ENCODE measurements around the gene SPHK2. TPM values are rescaled to one million over a fixed set of nuclear protein-coding genes. Genes with fewer than 3 reads are reported as not detected.
"Not testable (repeated sequence)": the region's sequence is repeated elsewhere in the genome, so short reads cannot be mapped to it uniquely, and the experiment has no call there.

The SPHK2 gene
- total and polyA plus RNA-seq, 2 donors = 4.9 to 22.0 TPM

GRCh38 chr19:48644355-48644754, 25.0 kb downstream of the SPHK2 start:
- WGBS = 70% methylated on average over 4 of the region's 4 CpGs
- H3K4me3 ChIP-seq (ENCODE audit: low read depth, low read length) = no peak overlapping the region
- no peaks in the 10 kb centered on the region for H3K4me1 ChIP-seq (ENCODE audit: insufficient read depth)
- H3K27ac ChIP-seq (ENCODE audit: low read depth) = no peak overlapping the region
- no peaks in the 10 kb centered on the region for H3K36me3 ChIP-seq (ENCODE audit: insufficient read depth)
- no peak for DNase-seq (ENCODE audit: extremely low spot score)

DNA sequence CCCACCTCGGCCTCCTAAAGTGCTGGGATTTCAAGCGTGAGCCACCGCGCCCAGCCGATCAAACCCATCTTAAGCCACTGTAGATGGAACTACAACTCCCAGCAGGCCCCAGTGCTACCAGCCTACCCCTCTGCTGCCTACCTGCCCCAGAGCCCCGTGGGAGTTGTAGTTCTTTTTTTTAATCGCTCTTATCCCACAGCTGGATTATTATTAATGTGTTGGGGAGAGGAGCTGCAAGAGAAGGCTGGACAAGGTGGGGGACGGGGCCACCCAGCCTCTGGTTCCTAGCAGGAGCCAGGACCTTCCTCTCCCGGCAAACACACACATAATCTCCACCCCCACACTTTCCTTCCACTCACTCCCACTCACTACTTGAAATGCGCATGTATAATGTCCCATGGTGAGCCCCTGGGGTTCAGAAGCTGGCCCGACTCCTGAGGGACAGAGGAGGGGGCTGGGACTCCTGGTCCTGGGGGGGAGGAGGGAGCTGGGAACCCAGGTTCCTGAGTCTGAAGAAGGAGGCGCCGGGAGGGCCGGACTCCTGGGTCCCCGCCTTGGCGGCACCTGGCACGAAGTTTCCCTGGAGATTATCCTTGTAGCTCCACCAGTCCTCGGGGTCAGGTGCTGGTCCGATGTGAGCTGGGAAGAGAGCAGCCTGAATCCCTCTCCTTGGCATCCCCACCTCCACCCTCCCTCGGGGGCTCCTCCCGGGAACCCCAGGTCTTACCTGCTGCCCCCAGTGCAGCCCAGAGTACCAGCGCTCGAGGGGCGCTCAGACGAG, 25.7 kb downstream of the SPHK2 start:
- Histone ChIP-seq H3K4me3 (ENCODE audit: low read depth, low read length) (peak overlapping the region; percentile 33), H3K4me1 (ENCODE audit: insufficient read depth) (no peaks in the 10 kb centered on the region), H3K36me3 (ENCODE audit: insufficient read depth) (no peaks in the 10 kb centered on the region), H3K27ac (ENCODE audit: low read depth) (peak overlapping the region; percentile 64)
- DNase-seq (ENCODE audit: extremely low spot score) = no peak
- 4% methylated on average over 25 of the region's 25 CpGs for WGBS

- Histone ChIP-seq H3K4me3 (ENCODE audit: low read depth, low read length) (peak overlapping the region; percentile 33), H3K4me1 (ENCODE audit: insufficient read depth) (no peaks in the 10 kb centered on the region), H3K36me3 (ENCODE audit: insufficient read depth) (no peaks in the 10 kb centered on the region), H3K27ac (ENCODE audit: low read depth) (peak overlapping the region; percentile 64)
- no peak for DNase-seq (ENCODE audit: extremely low spot score)
- 2% methylated on average over 6 of the region's 6 CpGs for WGBS
These were observed 26.3 kb downstream of the SPHK2 start for GRCh38 chr19:48645620-48646000.

GRCh38 chr19:48646001-48646721, 26.9 kb downstream of the SPHK2 start, which contains the start of gene CA11:
CA11 (minus strand) TSS chr19:48646187; CDS start chr19:48645632, 555 bp downstream.
- DNase-seq (ENCODE audit: extremely low spot score) = no peak
- Histone ChIP-seq H3K4me1 (ENCODE audit: insufficient read depth) (no peaks in the 10 kb centered on the region), H3K36me3 (ENCODE audit: insufficient read depth) (no peaks in the 10 kb centered on the region), H3K4me3 (ENCODE audit: low read depth, low read length) (peak within 1 kb of the TSS; percentile 33), H3K27ac (ENCODE audit: low read depth) (peak within 1 kb of the TSS; percentile 64)
- under 1% methylated on average over 33 of the region's 33 CpGs for WGBS

GRCh38 chr19:48646722-48647216, 27.5 kb downstream of the SPHK2 start:
- no peak for DNase-seq (ENCODE audit: extremely low spot score)
- Histone ChIP-seq H3K4me1 (ENCODE audit: insufficient read depth) (no peaks in the 10 kb centered on the region), H3K4me3 (ENCODE audit: low read depth, low read length) (peak overlapping the region; percentile 33), H3K36me3 (ENCODE audit: insufficient read depth) (no peaks in the 10 kb centered on the region), H3K27ac (ENCODE audit: low read depth) (no peak overlapping the region)
- WGBS = 11% methylated on average over 8 of the region's 10 CpGs

DNA sequence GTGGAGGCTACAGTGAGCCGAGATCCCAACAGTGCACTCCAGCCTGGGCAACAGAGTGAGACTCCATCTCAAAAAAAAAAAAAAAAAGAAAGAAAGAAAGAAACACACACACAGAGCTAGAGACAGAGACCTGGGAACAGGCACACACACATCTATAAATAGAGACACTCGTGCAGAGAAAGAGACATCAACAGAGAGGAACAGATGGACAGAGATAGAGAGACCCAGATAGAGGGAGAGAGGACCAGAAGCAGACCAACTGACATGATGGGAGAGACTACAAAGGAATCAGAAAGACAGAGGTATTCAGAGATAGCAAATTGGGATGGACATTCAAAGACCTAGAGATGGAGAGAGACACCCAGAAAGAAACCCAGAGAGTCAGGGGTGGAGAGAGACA, 28.8 kb downstream of the SPHK2 start:
- Histone ChIP-seq H3K4me1 (ENCODE audit: insufficient read depth) (no peaks in the 10 kb centered on the region), H3K4me3 (ENCODE audit: low read depth, low read length) (no peak overlapping the region), H3K27ac (ENCODE audit: low read depth) (no peak overlapping the region), H3K36me3 (ENCODE audit: insufficient read depth) (no peaks in the 10 kb centered on the region)
- WGBS = 73% methylated on average over 2 of the region's 2 CpGs
- no peak for DNase-seq (ENCODE audit: extremely low spot score)

DNA sequence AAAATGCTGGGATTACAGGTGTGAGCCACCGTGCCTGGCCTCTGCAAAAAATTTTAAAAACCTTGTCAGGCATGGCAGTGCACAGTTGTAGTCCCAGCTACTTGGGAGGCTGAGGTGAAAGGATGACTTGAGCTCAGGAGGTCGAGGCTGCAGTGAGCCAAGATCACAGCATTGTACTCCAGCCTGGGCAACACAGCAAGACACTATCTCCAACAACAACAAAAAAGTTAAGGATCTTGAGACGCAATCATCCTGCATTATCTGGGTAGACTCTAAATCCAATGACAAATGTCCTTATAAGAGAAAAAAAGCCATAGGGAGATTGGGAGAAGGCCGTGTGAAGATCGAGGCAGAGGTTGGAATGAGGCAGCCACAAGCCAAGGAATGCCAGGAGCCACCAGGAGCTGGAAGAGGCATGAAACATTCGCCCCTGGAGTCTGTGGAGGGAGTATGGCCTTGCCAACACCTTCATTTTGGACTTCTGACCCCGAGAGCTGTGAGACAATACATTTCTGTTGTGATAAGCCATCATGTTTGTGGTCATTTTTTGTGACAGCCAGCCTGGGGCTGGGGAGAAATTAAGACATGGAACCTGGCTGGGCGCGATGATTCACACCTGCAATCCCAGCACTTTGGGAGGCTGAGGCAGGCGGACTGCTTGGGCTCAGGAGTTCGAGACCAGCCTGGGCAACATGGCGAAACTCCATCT, 31.8 kb downstream of the SPHK2 start:
- 91% methylated on average over 12 of the region's 12 CpGs for WGBS
- Histone ChIP-seq H3K36me3 (ENCODE audit: insufficient read depth) (no peaks in the 10 kb centered on the region), H3K4me3 (ENCODE audit: low read depth, low read length) (no peak overlapping the region), H3K4me1 (ENCODE audit: insufficient read depth) (no peaks in the 10 kb centered on the region), H3K27ac (ENCODE audit: low read depth) (no peak overlapping the region)
- no peak for DNase-seq (ENCODE audit: extremely low spot score)

DNA sequence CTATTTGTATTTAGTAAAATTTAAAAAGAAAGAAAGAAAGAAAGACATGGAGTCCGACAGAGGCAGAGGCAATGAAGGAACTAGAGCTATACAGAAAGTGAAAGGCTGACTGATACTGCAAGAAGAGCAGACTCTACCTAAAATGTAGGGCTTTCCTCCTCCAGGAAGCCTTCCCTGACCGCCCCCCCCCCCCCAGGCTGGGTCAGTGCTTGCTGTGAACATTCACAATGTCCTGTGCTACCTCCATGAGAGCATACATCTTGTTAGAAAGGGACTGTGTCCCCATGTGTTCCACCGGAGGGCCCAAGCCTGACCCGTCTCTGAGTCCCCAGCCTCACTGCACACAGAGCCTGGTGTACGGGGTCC, 32.4 kb downstream of the SPHK2 start:
- Histone ChIP-seq H3K36me3 (ENCODE audit: insufficient read depth) (no peaks in the 10 kb centered on the region), H3K4me3 (ENCODE audit: low read depth, low read length) (no peak overlapping the region), H3K4me1 (ENCODE audit: insufficient read depth) (no peaks in the 10 kb centered on the region), H3K27ac (ENCODE audit: low read depth) (no peak overlapping the region)
- WGBS = 80% methylated on average over 5 of the region's 5 CpGs
- no peak for DNase-seq (ENCODE audit: extremely low spot score)

DNA sequence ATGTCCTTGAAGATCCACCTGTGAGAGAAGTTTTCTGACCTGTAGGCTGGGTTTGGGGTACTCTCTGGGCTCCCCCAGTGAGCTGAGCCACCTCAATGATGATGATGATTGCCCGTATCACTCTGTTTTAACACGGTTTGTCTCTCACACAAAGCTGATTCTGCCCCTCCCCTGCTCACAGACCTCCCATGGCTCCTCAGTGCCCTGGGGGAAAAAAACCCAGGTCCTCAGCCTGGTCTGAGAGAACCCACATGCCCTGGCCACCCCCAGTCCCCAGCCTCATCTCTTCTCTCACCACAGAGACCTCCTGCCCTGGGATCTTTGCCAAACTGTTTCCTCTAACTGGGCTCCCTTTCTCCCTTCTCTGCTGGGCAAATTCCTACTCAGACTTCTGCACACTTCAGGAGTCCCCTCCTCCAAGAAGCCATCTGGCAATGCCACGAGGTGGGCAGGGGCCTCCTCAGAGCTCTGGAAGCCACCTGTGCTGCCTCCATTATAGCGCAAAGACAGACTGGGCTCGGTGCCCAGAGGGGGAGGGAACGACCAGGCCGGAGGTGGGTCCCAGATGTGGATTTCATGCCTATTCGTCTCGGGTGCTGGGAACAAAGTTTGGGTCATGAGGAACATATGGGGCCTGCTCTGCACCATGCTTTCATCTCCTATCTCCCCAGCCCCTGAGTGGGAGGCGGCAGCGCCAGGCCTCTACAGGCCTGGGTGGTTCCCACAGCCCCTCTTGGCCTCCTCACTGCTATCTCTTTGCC, 35.2 kb downstream of the SPHK2 start:
- no peak for DNase-seq (ENCODE audit: extremely low spot score)
- 37% methylated on average over 11 of the region's 11 CpGs for WGBS
- H3K4me1 ChIP-seq (ENCODE audit: insufficient read depth) = no peaks in the 10 kb centered on the region

GRCh38 chr19:48656840-48657474, 37.7 kb downstream of the SPHK2 start:
- DNase-seq (ENCODE audit: extremely low spot score) = no peak
- Histone ChIP-seq H3K27ac (ENCODE audit: low read depth) (no peak overlapping the region), H3K4me1 (ENCODE audit: insufficient read depth) (no peaks in the 10 kb centered on the region), H3K4me3 (ENCODE audit: low read depth, low read length) (no peak overlapping the region), H3K36me3 (ENCODE audit: insufficient read depth) (no peaks in the 10 kb centered on the region)
- 40% methylated on average over 16 of the region's 16 CpGs for WGBS

More for the DNA sequence above, 35.2 kb downstream of the SPHK2 start:
- no peak overlapping the region for H3K27ac ChIP-seq (ENCODE audit: low read depth)
- H3K36me3 ChIP-seq (ENCODE audit: insufficient read depth) = no peaks in the 10 kb centered on the region
- no peak overlapping the region for H3K4me3 ChIP-seq (ENCODE audit: low read depth, low read length)

GRCh38 chr19:48657828-48658227, 38.5 kb downstream of the SPHK2 start:
- H3K4me1 ChIP-seq (ENCODE audit: insufficient read depth); H3K4me3 ChIP-seq (ENCODE audit: low read depth, low read length); DNase-seq (ENCODE audit: extremely low spot score); H3K36me3 ChIP-seq (ENCODE audit: insufficient read depth); H3K27ac ChIP-seq (ENCODE audit: low read depth): not testable (repeated sequence)
- 94% methylated on average over 5 of the region's 5 CpGs for WGBS

DNA sequence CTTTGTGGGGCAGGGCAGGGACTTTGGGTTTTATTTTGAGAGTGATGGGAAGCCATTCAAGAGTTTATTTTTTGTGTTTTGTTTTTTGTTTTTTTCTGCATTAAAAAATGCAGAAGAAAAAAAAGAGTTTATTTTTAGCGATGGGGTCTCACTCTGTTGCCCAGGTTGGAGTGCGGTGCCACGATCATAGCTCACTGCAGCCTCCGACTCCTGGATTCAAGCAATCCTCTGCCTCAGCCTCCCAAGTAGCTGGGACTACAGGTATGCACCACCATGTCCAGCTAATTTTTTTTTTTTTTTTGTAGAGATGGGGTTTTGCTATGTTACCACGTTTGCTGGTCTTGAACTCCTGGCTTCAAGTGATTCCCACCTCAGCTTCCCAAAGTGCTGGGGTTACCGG, 39.2 kb downstream of the SPHK2 start:
- no peak for DNase-seq (ENCODE audit: extremely low spot score)
- H3K27ac ChIP-seq (ENCODE audit: low read depth) = no peak overlapping the region
- H3K4me3 ChIP-seq (ENCODE audit: low read depth, low read length) = no peak overlapping the region
- no peaks in the 10 kb centered on the region for H3K4me1 ChIP-seq (ENCODE audit: insufficient read depth)
- 94% methylated on average over 6 of the region's 6 CpGs for WGBS
- H3K36me3 ChIP-seq (ENCODE audit: insufficient read depth) = no peaks in the 10 kb centered on the region

- H3K4me3 ChIP-seq (ENCODE audit: low read depth, low read length) = no peak overlapping the region
- no peaks in the 10 kb centered on the region for H3K4me1 ChIP-seq (ENCODE audit: insufficient read depth)
- no peak for DNase-seq (ENCODE audit: extremely low spot score)
- no peaks in the 10 kb centered on the region for H3K36me3 ChIP-seq (ENCODE audit: insufficient read depth)
- 78% methylated on average over 5 of the region's 5 CpGs for WGBS
- no peak overlapping the region for H3K27ac ChIP-seq (ENCODE audit: low read depth)
These were observed 40.5 kb downstream of the SPHK2 start for GRCh38 chr19:48659768-48660167.

Data from urinary bladder (tissue), 4 donors.